Raji (cell line): Measurements from ENCODE around the gene IL23A.

Source experiments
- POLR2A ChIP-seq: IDR thresholded peaks from 2 replicates; pipeline ENCODE4 v1.6.1; 2011; ENCODE audit warnings: low read depth, low read length, control low read depth; ENCODE audit not compliant: insufficient read depth

IL23A gene

GRCh38 chr12:56341616-56342015 is 2.9 kb downstream of the IL23A start:
- TF ChIP-seq POLR2A, result no peak

GRCh38 chr12:56346675-56347074 is 8.0 kb downstream of the IL23A start:
- no peak for TF ChIP-seq POLR2A

GRCh38 chr12:56348776-56349175 is 10.1 kb downstream of the IL23A start:
- no peak for TF ChIP-seq POLR2A

GRCh38 chr12:56350662-56351061 is 12.0 kb downstream of the IL23A start:
- TF ChIP-seq POLR2A, result no peak

GRCh38 chr12:56351325-56351724 is 12.6 kb downstream of the IL23A start:
- TF ChIP-seq POLR2A, result no peak

- no peak for TF ChIP-seq POLR2A
These were observed 20.3 kb downstream of the IL23A start for GRCh38 chr12:56358836-56359532.

GRCh38 chr12:56359851-56360767 is 21.4 kb downstream of the IL23A start, which contains the start of gene STAT2:
TSS of gene STAT2 (minus strand) at chr12:56360107. CDS start at chr12:56356571, 3,536 bp downstream.
- peak; percentile 82 for TF ChIP-seq POLR2A

- no peak for TF ChIP-seq POLR2A
These were observed 22.9 kb downstream of the IL23A start for GRCh38 chr12:56361487-56362129.

- no peak for TF ChIP-seq POLR2A
These were observed 23.7 kb downstream of the IL23A start, which contains the start of gene APOF for GRCh38 chr12:56362130-56363059. TSS of gene APOF (minus strand) at chr12:56362857. CDS start at chr12:56362745, 112 bp downstream.

- TF ChIP-seq POLR2A, result no peak
These were observed 28.3 kb downstream of the IL23A start for GRCh38 chr12:56366948-56367347.

GRCh38 chr12:56373515-56373914 is 34.8 kb downstream of the IL23A start:
- no peak for TF ChIP-seq POLR2A

- 0 out of 2 replicates have a peak, but pooled peaks have one; percentile 10 for TF ChIP-seq POLR2A
These were observed 36.3 kb downstream of the IL23A start for GRCh38 chr12:56374726-56375597.
